Right lobe of liver (tissue), 6 donors: ENCODE measurements around the gene KRTCAP2. TPM values are rescaled to one million over a fixed set of nuclear protein-coding genes. Genes with fewer than 3 reads are reported as not detected.
"Not testable (repeated sequence)": the region's sequence is repeated elsewhere in the genome, so short reads cannot be mapped to it uniquely, and the experiment has no call there.

Experiments used
- ATAC-seq, 4 donors: fragments of 200-7000 bp; cut with Tn5 transposase; one replicate each; pipeline ENCODE4 v1.9.1; 2020; ENCODE audit warnings: mild to moderate bottlenecking in 4 of 4, moderate library complexity in 4 of 4
- DNase-seq, 3 donors: peaks; one replicate each; pipeline ENCODE4 v3.0.0-alpha.2; 2020
- H3K27ac ChIP-seq, 3 donors: fragments of 200-600 bp; one replicate each; pipeline ENCODE4 v1.8.0; 2022
- H3K27me3 ChIP-seq, 2 donors: fragments of 200-600 bp; one replicate each; pipeline ENCODE4 v1.8.0; 2022
- H3K36me3 ChIP-seq, 4 donors: fragments of 200-600 bp; sonication (generic) in 1 of 4; one replicate each; pipeline versions ENCODE4 v1.5.1 to v1.8.0; 2017 to 2022; ENCODE audit warnings: control low read depth in 1 of 4
- H3K4me1 ChIP-seq, 4 donors: fragments of 200-600 bp; sonication (generic) in 1 of 4; one replicate each; pipeline versions ENCODE4 v1.5.1 to v1.8.0; 2017 to 2022; ENCODE audit warnings: control low read depth in 1 of 4
- H3K4me3 ChIP-seq, 3 donors: fragments of 200-600 bp; one replicate each; pipeline ENCODE4 v1.8.0; 2022
- H3K9me3 ChIP-seq, 4 donors: fragments of 200-600 bp; sonication (generic) in 1 of 4; one replicate each; pipeline versions ENCODE4 v1.5.1 to v1.8.0; 2017 to 2022; ENCODE audit warnings: control low read depth in 1 of 4
- POLR2A ChIP-seq: fragments of 450-650 bp; IDR thresholded peaks from one replicate; pipeline ENCODE4 v1.6.1; 2017; ENCODE audit warnings: antibody characterized with exemption, mild to moderate bottlenecking
- WGBS: methylation state at CpG from one replicate; pipeline ENCODE4 v1.1.6; 2018; ENCODE audit warnings: low coverage, low lambda C conversion rate; ENCODE audit not compliant: insufficient coverage; ENCODE audit errors: missing lambda C conversion rate; 5-methylcytosine and 5-hydroxymethylcytosine counted together
- intact Hi-C, 2 donors: fragments of 100-400 bp; cut with DNase I; formaldehyde crosslinking; loops; one replicate each; pipeline versions ENCODE4 v1.11.2 to v1.14.1; 2022
- long read RNA-seq: library from polyadenylated mRNA; unstranded; transcript quantifications from one replicate; pipeline ENCODE4 v2.0.0, GENCODE V29; 2019
- total RNA-seq, 6 experiments: library from RNA; depleted of rRNA in 2 of 6; stranded (reverse); fragments of >200 nt in 2 of 6; fragmentation: NEBNext Ultra II Directional in 3 of 6; extraction: Animal tissue kit (Norgen Biotek cat#: 25700) in 3 of 6; gene quantifications; one replicate each; pipeline versions ENCODE4 v1.1.0 to v1.2.4, GENCODE V29; 2016 to 2023
- TF ChIP-seq, protein P1 (sequence below), 4 donors: fragments of 200-600 bp in 3 of 4; fragments of 450-650 bp in 1 of 4; IDR thresholded peaks; one replicate each; pipeline versions ENCODE4 v1.5.1 to v1.8.0; 2016 to 2022; ENCODE audit warnings: antibody characterized with exemption in 4 of 4, mild to moderate bottlenecking in 2 of 4
- donor health status: DM: no; HTN: yes; CAD: no.
- donor health status: DM: no; HTN: no; CAD: no.
- donor health status: DM: no; HTN: no; CAD: no.
- donor health status: DM: no; HTN: yes; CAD: no.
- donor health status: DM: no; HTN: yes; CAD: no.

KRTCAP2 gene
- total RNA-seq, result 100 to 1,000 TPM in 3 of 6 experiments, 10 to 100 TPM in 3; 85.5 to 145 (median 99.9) TPM
- long read RNA-seq, transcript KRTCAP2-201 (5 exons, 552 nt), result major isoform, 71 of 75 reads
- long read RNA-seq, partial matches to known transcripts, result 0 of 75 reads
- long read RNA-seq, other reads (novel, unspliced or antisense), result 0 of 75 reads

- no peaks in the 10 kb centered on the region for H3K27me3 ChIP-seq
- TF ChIP-seq, protein P1, sequence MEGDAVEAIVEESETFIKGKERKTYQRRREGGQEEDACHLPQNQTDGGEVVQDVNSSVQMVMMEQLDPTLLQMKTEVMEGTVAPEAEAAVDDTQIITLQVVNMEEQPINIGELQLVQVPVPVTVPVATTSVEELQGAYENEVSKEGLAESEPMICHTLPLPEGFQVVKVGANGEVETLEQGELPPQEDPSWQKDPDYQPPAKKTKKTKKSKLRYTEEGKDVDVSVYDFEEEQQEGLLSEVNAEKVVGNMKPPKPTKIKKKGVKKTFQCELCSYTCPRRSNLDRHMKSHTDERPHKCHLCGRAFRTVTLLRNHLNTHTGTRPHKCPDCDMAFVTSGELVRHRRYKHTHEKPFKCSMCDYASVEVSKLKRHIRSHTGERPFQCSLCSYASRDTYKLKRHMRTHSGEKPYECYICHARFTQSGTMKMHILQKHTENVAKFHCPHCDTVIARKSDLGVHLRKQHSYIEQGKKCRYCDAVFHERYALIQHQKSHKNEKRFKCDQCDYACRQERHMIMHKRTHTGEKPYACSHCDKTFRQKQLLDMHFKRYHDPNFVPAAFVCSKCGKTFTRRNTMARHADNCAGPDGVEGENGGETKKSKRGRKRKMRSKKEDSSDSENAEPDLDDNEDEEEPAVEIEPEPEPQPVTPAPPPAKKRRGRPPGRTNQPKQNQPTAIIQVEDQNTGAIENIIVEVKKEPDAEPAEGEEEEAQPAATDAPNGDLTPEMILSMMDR (IDR thresholded peaks at IDR 0.05), result peak; percentile 86 to 98 (median 97)
- peak; percentile 60 for TF ChIP-seq POLR2A
- H3K27ac ChIP-seq, result peak within 1 kb of the TSS; percentile 73 to 87 (median 78)
- peak within 1 kb of the TSS; percentile 73 to 94 (median 87) for H3K4me3 ChIP-seq
- peaks cover 0 to 7% (median 0%) of the 10 kb centered on the region in 4 donors for H3K4me1 ChIP-seq
- 0% methylated on average over 18 of the region's 57 CpGs for WGBS
- ATAC-seq (peak; percentile 82 to 90 (median 86)), DNase-seq (peak; percentile 95 to 97 (median 95))
- peaks cover 0 to 10% (median 5%) of the 10 kb centered on the region in 4 donors for H3K36me3 ChIP-seq
- intact Hi-C loops, result no loop called here
- H3K9me3 ChIP-seq, result no peaks in the 10 kb centered on the region
These were observed at the start of gene KRTCAP2 for GRCh38 chr1:155172732-155173477. Gene KRTCAP2, minus strand, starts transcription at chr1:155173304. Its CDS starts 80 bp downstream, at chr1:155173224.

DNA sequence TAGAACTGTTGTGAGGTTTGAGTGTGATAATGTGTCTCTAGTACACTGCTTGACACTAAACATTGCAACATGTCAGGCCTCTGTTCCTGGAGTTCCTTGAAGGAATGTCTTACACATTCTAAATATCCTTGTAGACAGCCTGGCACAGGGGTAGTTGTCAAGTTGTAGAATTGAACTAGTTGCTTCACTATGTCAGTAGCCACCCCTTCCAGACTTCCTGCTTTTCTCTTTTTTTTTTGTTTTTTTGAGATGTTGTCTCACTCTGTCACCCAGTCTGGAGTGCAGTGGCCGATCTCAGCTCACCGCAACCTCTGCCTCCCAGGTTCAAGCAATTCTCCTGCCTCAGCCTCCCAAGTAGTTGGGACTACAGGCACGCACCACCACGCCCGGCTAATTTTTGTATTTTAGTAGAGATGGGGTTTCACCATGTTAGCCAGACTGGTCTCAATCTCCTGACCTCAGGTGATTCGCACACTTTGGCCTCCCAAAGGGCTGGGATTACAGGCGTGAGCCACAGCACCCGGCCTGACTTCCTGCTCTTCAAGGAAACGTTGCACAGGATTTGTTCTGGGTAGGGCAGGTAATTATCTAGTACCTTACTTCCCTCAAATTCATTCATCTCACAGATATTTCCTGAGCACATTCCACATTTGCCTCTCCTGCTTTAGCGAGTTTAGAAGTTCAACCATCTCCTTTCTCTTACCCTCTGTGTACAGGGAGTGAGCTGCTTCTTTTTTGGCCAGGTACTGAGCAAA lies 47.3 kb upstream of the KRTCAP2 start:
- ATAC-seq, H3K9me3 ChIP-seq, H3K4me1 ChIP-seq, H3K36me3 ChIP-seq, intact Hi-C loops, DNase-seq, H3K27me3 ChIP-seq, H3K4me3 ChIP-seq, H3K27ac ChIP-seq: not testable (repeated sequence)
- 80% methylated on average over 9 of the region's 10 CpGs for WGBS

GRCh38 chr1:155219592-155220031 lies 46.5 kb upstream of the KRTCAP2 start:
- Histone ChIP-seq H3K4me3 (peak overlapping the region in 1 of 3 donors; percentile 40), H3K9me3 (no peaks in the 10 kb centered on the region), H3K27me3 (no peaks in the 10 kb centered on the region), H3K36me3 (no peaks in the 10 kb centered on the region), H3K4me1 (peaks cover 0 to 4% (median 0%) of the 10 kb centered on the region in 4 donors), H3K27ac (no peak overlapping the region)
- WGBS, result 14% methylated on average over 1 of the region's 1 CpG
- no peak for DNase-seq
- intact Hi-C loops, result no loop called here
- ATAC-seq, result peak; percentile 19 to 57 (median 41)
- no peak for TF ChIP-seq POLR2A

GRCh38 chr1:155218854-155219591 lies 45.9 kb upstream of the KRTCAP2 start:
- DNase-seq (no peak), ATAC-seq (peak; percentile 39 to 73 (median 64))
- no peaks in the 10 kb centered on the region for H3K27me3 ChIP-seq
- H3K9me3 ChIP-seq, result no peaks in the 10 kb centered on the region
- intact Hi-C loops, result no loop called here
- peak overlapping the region in 2 of 3 donors; percentile 14 to 40 for H3K4me3 ChIP-seq
- TF ChIP-seq POLR2A, result no peak
- TF ChIP-seq, protein P1 (IDR thresholded peaks at IDR 0.05), result no peak
- no peaks in the 10 kb centered on the region for H3K36me3 ChIP-seq
- no peak overlapping the region for H3K27ac ChIP-seq
- peaks cover 0 to 4% (median 0%) of the 10 kb centered on the region in 4 donors for H3K4me1 ChIP-seq
- 33% methylated on average over 7 of the region's 7 CpGs for WGBS

DNA sequence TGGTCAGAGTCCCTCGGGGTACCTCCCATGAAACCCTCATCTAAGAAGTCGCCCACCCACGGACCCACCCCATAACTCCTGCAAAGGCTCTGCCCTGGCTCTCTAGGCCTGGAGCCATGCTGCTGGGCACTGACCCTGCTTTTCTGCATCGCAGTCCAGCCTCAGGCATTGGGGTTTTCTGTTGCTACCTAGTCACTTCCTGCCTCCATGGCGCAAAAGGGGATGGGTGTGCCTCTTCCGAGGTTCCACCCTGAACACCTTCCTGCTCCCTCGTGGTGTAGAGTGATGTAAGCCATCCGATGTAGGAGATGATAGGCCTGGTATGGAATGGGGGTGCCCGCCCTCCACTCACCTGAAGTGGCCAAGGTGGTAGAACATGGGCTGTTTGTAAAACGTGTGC lies 41.6 kb upstream of the KRTCAP2 start:
- H3K9me3 ChIP-seq, H3K4me1 ChIP-seq, H3K36me3 ChIP-seq, H3K27me3 ChIP-seq, DNase-seq, H3K27ac ChIP-seq, ATAC-seq, intact Hi-C loops, H3K4me3 ChIP-seq: not testable (repeated sequence)
- 71% methylated on average over 2 of the region's 10 CpGs for WGBS

DNA sequence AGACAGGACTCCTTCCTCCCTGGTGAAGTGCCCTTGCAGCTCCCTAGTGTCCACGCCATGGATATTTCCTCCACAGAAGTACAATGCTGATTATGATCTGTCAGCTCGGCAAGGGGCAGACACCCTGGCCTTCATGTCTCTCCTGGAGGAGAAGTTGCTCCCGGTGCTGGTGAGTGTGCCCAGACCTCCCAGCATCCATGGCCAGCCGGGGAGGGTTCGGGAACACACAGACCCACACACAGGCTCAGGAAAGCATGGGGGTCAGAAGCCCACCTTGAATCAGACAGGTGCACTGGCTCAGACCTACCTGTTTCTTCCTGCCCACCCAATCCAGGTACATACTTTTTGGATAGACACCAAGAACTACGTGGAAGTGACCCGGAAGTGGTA lies 38.9 kb upstream of the KRTCAP2 start:
- H3K36me3 ChIP-seq, ATAC-seq, H3K27ac ChIP-seq, intact Hi-C loops, H3K27me3 ChIP-seq, H3K9me3 ChIP-seq, H3K4me3 ChIP-seq: not testable (repeated sequence)
- peaks cover 0 to 14% (median 0%) of the 10 kb centered on the region in 4 donors for H3K4me1 ChIP-seq
- peak in 1 of 3 donors; percentile 35 for DNase-seq
- no CpG with 5 or more reads among the region's 7 CpGs for WGBS

GRCh38 chr1:155211381-155212050 lies 38.4 kb upstream of the KRTCAP2 start:
- H3K4me1 ChIP-seq, result peaks cover 0 to 14% (median 0%) of the 10 kb centered on the region in 4 donors
- H3K36me3 ChIP-seq, H3K27me3 ChIP-seq, H3K4me3 ChIP-seq, intact Hi-C loops, H3K27ac ChIP-seq, H3K9me3 ChIP-seq, ATAC-seq: not testable (repeated sequence)
- DNase-seq, result peak in 1 of 3 donors; percentile 56
- 100% methylated on average over 2 of the region's 13 CpGs for WGBS
